ENCODE data around the gene DNAJC30. TPM values are rescaled to one million over a fixed set of nuclear protein-coding genes. Genes with fewer than 3 reads are reported as not detected.
A peak's percentile ranks its signal among the peaks of the same experiment; 100 is the strongest.
"Not testable (repeated sequence)": the region's sequence is repeated elsewhere in the genome, so short reads cannot be mapped to it uniquely, and the experiment has no call there.

Gene DNAJC30
- total RNA-seq, 2 donors from 2014 or later = 10.6 to 11.5 TPM

GRCh38 chr7:73669288-73669701 lies 14.0 kb downstream of the DNAJC30 start:
- H3K36me3 Mint-ChIP-seq (ENCODE audit: low read depth) = no peaks in the 10 kb centered on the region

GRCh38 chr7:73668886-73669230 lies 14.4 kb downstream of the DNAJC30 start:
- ATAC-seq = no peak
- H3K4me3 Mint-ChIP-seq = peak overlapping the region; percentile 70
- H3K9me3 ChIP-seq (ENCODE audit: control insufficient read depth, low read length, poor library complexity, severe bottlenecking) = no peaks in the 10 kb centered on the region
- H3K4me1 Mint-ChIP-seq = peaks cover 16% of the 10 kb centered on the region
- DNase-seq = no peak
- H3K36me3 Mint-ChIP-seq (ENCODE audit: low read depth) = no peaks in the 10 kb centered on the region
- H3K27me3 Mint-ChIP-seq = peaks cover 41% of the 10 kb centered on the region
- H3K27ac Mint-ChIP-seq = no peak overlapping the region

More at GRCh38 chr7:73669288-73669701, 14.0 kb downstream of the DNAJC30 start:
- peaks cover 16% of the 10 kb centered on the region for H3K4me1 Mint-ChIP-seq
- no peak for ATAC-seq
- H3K4me3 Mint-ChIP-seq = no peak overlapping the region
- no peak for DNase-seq
- peaks cover 37% of the 10 kb centered on the region for H3K27me3 Mint-ChIP-seq
- H3K9me3 ChIP-seq (ENCODE audit: control insufficient read depth, low read length, poor library complexity, severe bottlenecking) = no peaks in the 10 kb centered on the region
- H3K27ac Mint-ChIP-seq = no peak overlapping the region

- peaks cover 2% of the 10 kb centered on the region for H3K9me3 ChIP-seq (ENCODE audit: control insufficient read depth, low read length, poor library complexity, severe bottlenecking)
- ATAC-seq (no peak), DNase-seq (no peak)
- Mint-ChIP-seq H3K27me3 (peaks cover 46% of the 10 kb centered on the region), H3K27ac (no peak overlapping the region), H3K4me3 (peak overlapping the region; percentile 70), H3K36me3 (ENCODE audit: low read depth) (no peaks in the 10 kb centered on the region), H3K4me1 (peaks cover 16% of the 10 kb centered on the region)
These were observed 15.0 kb downstream of the DNAJC30 start for GRCh38 chr7:73668103-73668885.

- Mint-ChIP-seq H3K27ac (peak within 1 kb of the TSS; percentile 69), H3K36me3 (ENCODE audit: low read depth) (no peaks in the 10 kb centered on the region), H3K4me3 (peak within 1 kb of the TSS; percentile 80), H3K4me1 (peaks cover 16% of the 10 kb centered on the region), H3K27me3 (peaks cover 54% of the 10 kb centered on the region)
- peaks cover 6% of the 10 kb centered on the region for H3K9me3 ChIP-seq (ENCODE audit: control insufficient read depth, low read length, poor library complexity, severe bottlenecking)
- ATAC-seq (peak; percentile 96), DNase-seq (peak; percentile 92 to 99 (median 98))
These were observed 15.7 kb downstream of the DNAJC30 start, which contains the start of gene VPS37D for GRCh38 chr7:73667344-73668102. TSS of gene VPS37D (plus strand) at chr7:73667831. CDS start at chr7:73667959, 128 bp downstream.

- peaks cover 6% of the 10 kb centered on the region for H3K9me3 ChIP-seq (ENCODE audit: control insufficient read depth, low read length, poor library complexity, severe bottlenecking)
- ATAC-seq (no peak), DNase-seq (no peak)
- no peaks in the 10 kb centered on the region for H3K36me3 Mint-ChIP-seq (ENCODE audit: low read depth)
- H3K4me1 Mint-ChIP-seq = peaks cover 10% of the 10 kb centered on the region
- H3K27ac Mint-ChIP-seq = no peak overlapping the region
- H3K4me3 Mint-ChIP-seq = no peak overlapping the region
- peaks cover 50% of the 10 kb centered on the region for H3K27me3 Mint-ChIP-seq
These were observed 20.2 kb downstream of the DNAJC30 start for GRCh38 chr7:73663033-73663432.

- not testable (repeated sequence) for H3K9me3 ChIP-seq (ENCODE audit: control insufficient read depth, low read length, poor library complexity, severe bottlenecking); ATAC-seq; H3K36me3 Mint-ChIP-seq (ENCODE audit: low read depth); DNase-seq; H3K27ac Mint-ChIP-seq; H3K4me1 Mint-ChIP-seq; H3K4me3 Mint-ChIP-seq
- peaks cover 42% of the 10 kb centered on the region for H3K27me3 Mint-ChIP-seq
These were observed 22.7 kb downstream of the DNAJC30 start for GRCh38 chr7:73660594-73660993.

GRCh38 chr7:73659983-73660382 lies 23.3 kb downstream of the DNAJC30 start:
- Mint-ChIP-seq H3K4me1 (peaks cover 2% of the 10 kb centered on the region), H3K27me3 (peaks cover 43% of the 10 kb centered on the region), H3K4me3 (no peak overlapping the region), H3K36me3 (ENCODE audit: low read depth) (no peaks in the 10 kb centered on the region), H3K27ac (no peak overlapping the region)
- ATAC-seq (no peak), DNase-seq (no peak)
- H3K9me3 ChIP-seq (ENCODE audit: control insufficient read depth, low read length, poor library complexity, severe bottlenecking) = peaks cover 6% of the 10 kb centered on the region

GRCh38 chr7:73655309-73655708 lies 27.9 kb downstream of the DNAJC30 start:
- not testable (repeated sequence) for DNase-seq; ATAC-seq; H3K9me3 ChIP-seq (ENCODE audit: control insufficient read depth, low read length, poor library complexity, severe bottlenecking); H3K4me3 Mint-ChIP-seq; H3K27ac Mint-ChIP-seq; H3K4me1 Mint-ChIP-seq; H3K36me3 Mint-ChIP-seq (ENCODE audit: low read depth)
- H3K27me3 Mint-ChIP-seq = peaks cover 34% of the 10 kb centered on the region

GRCh38 chr7:73652541-73652949 lies 30.7 kb downstream of the DNAJC30 start:
- no peak overlapping the region for H3K4me3 Mint-ChIP-seq

GRCh38 chr7:73650524-73650923 lies 32.7 kb downstream of the DNAJC30 start:
- Mint-ChIP-seq H3K4me1 (peaks cover 17% of the 10 kb centered on the region), H3K4me3 (no peak overlapping the region), H3K27ac (no peak overlapping the region), H3K27me3 (peaks cover 70% of the 10 kb centered on the region), H3K36me3 (ENCODE audit: low read depth) (peaks cover 15% of the 10 kb centered on the region)
- H3K9me3 ChIP-seq (ENCODE audit: control insufficient read depth, low read length, poor library complexity, severe bottlenecking) = no peaks in the 10 kb centered on the region
- no peak for ATAC-seq
- no peak for DNase-seq

More at GRCh38 chr7:73652541-73652949, 30.7 kb downstream of the DNAJC30 start:
- H3K27ac Mint-ChIP-seq = no peak overlapping the region
- DNase-seq (no peak), ATAC-seq (no peak)
- peaks cover 56% of the 10 kb centered on the region for H3K27me3 Mint-ChIP-seq
- no peaks in the 10 kb centered on the region for H3K9me3 ChIP-seq (ENCODE audit: control insufficient read depth, low read length, poor library complexity, severe bottlenecking)
- H3K4me1 Mint-ChIP-seq = peaks cover 17% of the 10 kb centered on the region
- peaks cover 15% of the 10 kb centered on the region for H3K36me3 Mint-ChIP-seq (ENCODE audit: low read depth)

GRCh38 chr7:73649576-73649975 lies 33.7 kb downstream of the DNAJC30 start:
- peak overlapping the region; percentile 85 for H3K4me3 Mint-ChIP-seq

GRCh38 chr7:73648593-73649332 lies 34.5 kb downstream of the DNAJC30 start:
- ATAC-seq = no peak

More at GRCh38 chr7:73649576-73649975, 33.7 kb downstream of the DNAJC30 start:
- Mint-ChIP-seq H3K27me3 (peaks cover 74% of the 10 kb centered on the region), H3K4me1 (peaks cover 17% of the 10 kb centered on the region), H3K27ac (peak overlapping the region; percentile 47), H3K36me3 (ENCODE audit: low read depth) (peaks cover 15% of the 10 kb centered on the region)
- ATAC-seq (no peak), DNase-seq (no peak)
- no peaks in the 10 kb centered on the region for H3K9me3 ChIP-seq (ENCODE audit: control insufficient read depth, low read length, poor library complexity, severe bottlenecking)

More at GRCh38 chr7:73648593-73649332, 34.5 kb downstream of the DNAJC30 start:
- DNase-seq = no peak
- Mint-ChIP-seq H3K4me1 (peaks cover 17% of the 10 kb centered on the region), H3K36me3 (ENCODE audit: low read depth) (peaks cover 15% of the 10 kb centered on the region), H3K27ac (peak overlapping the region; percentile 47), H3K4me3 (peak overlapping the region; percentile 85), H3K27me3 (peaks cover 76% of the 10 kb centered on the region)
- H3K9me3 ChIP-seq (ENCODE audit: control insufficient read depth, low read length, poor library complexity, severe bottlenecking) = no peaks in the 10 kb centered on the region

Data from T-helper 17 cell (primary cell).